H1 (cell line): Measurements from ENCODE around the gene ITIH6. TPM values are rescaled to one million over a fixed set of nuclear protein-coding genes. Genes with fewer than 3 reads are reported as not detected.

Source experiments
- CHD1 ChIP-seq: IDR thresholded peaks from 2 replicates; pipeline ENCODE4 v1.6.1; 2012; ENCODE audit warnings: low read depth, low read length, improper control_type of control experiment
- CHD7 ChIP-seq: fragments of 300-600 bp; sonication (generic); IDR thresholded peaks from 2 replicates; pipeline ENCODE4 v1.7.1; 2012; ENCODE audit warnings: low read length, moderate library complexity, mild to moderate bottlenecking, inconsistent platforms; ENCODE audit not compliant: insufficient replicate concordance
- SIRT6 ChIP-seq: IDR thresholded peaks from one replicate; pipeline ENCODE4 v1.7.1; 2012; ENCODE audit warnings: low read length, inconsistent platforms
- polyA plus RNA-seq, 7 experiments: library from polyadenylated mRNA; depleted of rRNA in 3 of 7; stranded (reverse) in 5 of 7; unstranded in 2 of 7; fragments of >200 nt in 5 of 7; fragments of 200-250 nt in 2 of 7; gene quantifications; 1 replicate in 5 of 7; 2 replicates in 1 of 7; 4 replicates in 1 of 7; pipeline versions ENCODE4 v1.2.1 to v1.2.3, GENCODE V29; 2011 to 2013; ENCODE audit warnings: missing spikeins in 2 of 7, mixed read lengths in 2 of 7
- total RNA-seq: library from RNA; stranded (reverse); fragmentation: NEBNext Ultra II Directional; extraction: Animal tissue kit (Norgen Biotek cat#: 25700); gene quantifications from 2 replicates; pipeline ENCODE4 v1.2.1, GENCODE V29; 2021

Gene ITIH6
- total and polyA plus RNA-seq, 2 of the 8 experiments (the other 6 are each of a cell fraction or from before 2014, with no cell fraction given), result 0.02 TPM; not detected in 1

DNA sequence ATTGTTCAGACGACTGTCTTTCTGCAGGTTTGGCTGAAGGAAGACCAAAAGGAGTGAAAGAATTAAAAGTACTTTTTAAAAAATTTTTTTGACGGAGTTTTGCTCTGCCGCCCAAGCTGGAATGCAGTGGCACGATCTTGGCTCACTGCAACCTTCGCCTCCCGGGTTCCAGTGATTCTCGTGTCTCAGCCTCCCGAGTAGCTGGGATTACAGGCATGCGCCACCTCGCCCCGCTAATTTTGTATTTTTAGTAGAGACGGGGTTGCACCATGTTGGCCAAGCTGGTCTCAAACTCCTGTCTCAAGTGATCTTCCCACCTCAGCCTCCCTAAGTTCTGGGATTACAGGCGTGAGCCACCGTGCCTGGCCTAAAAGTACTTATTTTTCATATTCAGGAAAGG is 86.3 kb downstream of the ITIH6 start (continued):
- TF ChIP-seq CHD7 (no peak), SIRT6 (no peak), CHD1 (no peak)
